ENCODE measurements around the gene BCR.

- TF ChIP-seq, protein P1, sequence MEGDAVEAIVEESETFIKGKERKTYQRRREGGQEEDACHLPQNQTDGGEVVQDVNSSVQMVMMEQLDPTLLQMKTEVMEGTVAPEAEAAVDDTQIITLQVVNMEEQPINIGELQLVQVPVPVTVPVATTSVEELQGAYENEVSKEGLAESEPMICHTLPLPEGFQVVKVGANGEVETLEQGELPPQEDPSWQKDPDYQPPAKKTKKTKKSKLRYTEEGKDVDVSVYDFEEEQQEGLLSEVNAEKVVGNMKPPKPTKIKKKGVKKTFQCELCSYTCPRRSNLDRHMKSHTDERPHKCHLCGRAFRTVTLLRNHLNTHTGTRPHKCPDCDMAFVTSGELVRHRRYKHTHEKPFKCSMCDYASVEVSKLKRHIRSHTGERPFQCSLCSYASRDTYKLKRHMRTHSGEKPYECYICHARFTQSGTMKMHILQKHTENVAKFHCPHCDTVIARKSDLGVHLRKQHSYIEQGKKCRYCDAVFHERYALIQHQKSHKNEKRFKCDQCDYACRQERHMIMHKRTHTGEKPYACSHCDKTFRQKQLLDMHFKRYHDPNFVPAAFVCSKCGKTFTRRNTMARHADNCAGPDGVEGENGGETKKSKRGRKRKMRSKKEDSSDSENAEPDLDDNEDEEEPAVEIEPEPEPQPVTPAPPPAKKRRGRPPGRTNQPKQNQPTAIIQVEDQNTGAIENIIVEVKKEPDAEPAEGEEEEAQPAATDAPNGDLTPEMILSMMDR (IDR thresholded peaks at IDR 0.05 in 8 of 11, conservative IDR thresholded peaks at IDR 0.05 in 3 of 11): no peak
- TF ChIP-seq POLR2A (IDR thresholded peaks at IDR 0.05) (no peak), POLR2AphosphoS5 (IDR thresholded peaks at IDR 0.05) (no peak)
Observed at GRCh38 chr22:23157560-23158515, 22.5 kb upstream of the BCR start.
